K562 (cell line): Measurements from ENCODE around the gene PPP1CA. TPM values are rescaled to one million over a fixed set of nuclear protein-coding genes. Genes with fewer than 3 reads are reported as not detected.

ENCODE experiments used
- ATAC-seq: fragments of 200-7000 bp; cut with Tn5 transposase; 3 replicates; pipeline ENCODE4 v1.9.1; 2020; ENCODE audit warnings: moderate library complexity
- BruUV-seq: library from RNA; stranded (reverse); fragments of 400-500 nt; replicated peaks from 2 replicates; lab custom pipeline; 2021; lab: Mats Ljungman, UMichigan
- CTCF ChIA-PET: fragments of 300-600 bp; formaldehyde crosslinking; extraction: SDS; loops from one replicate; lab custom pipeline; 2021; ENCODE audit warnings: low intra/inter-chr PET ratio; lab: Yijun Ruan, JAX
- POLR2A ChIA-PET: fragments of 300-600, 350-650 bp; sonication (Branson Sonifier 250); formaldehyde crosslinking; extraction: SDS; loops from one replicate; lab custom pipeline; 2021; ENCODE audit warnings: antibody characterized with exemption, inconsistent platforms; lab: Yijun Ruan, JAX
- DNase-seq, 4 experiments: peaks; one replicate each; pipeline versions ENCODE4 v3.0.0 to v3.0.0-alpha.2; 2011 to 2018; ENCODE audit warnings: low spot score in 3 of 4, mixed read lengths in 3 of 4; ENCODE audit errors: extremely low read depth in 1 of 4
- FAIRE-seq: peaks from 2 replicates; lab custom pipeline; 2011; peaks lifted over from hg19 to GRCh38; lab: Jason Lieb, UNC
- H2AFZ ChIP-seq: 2 replicates; pipeline ENCODE4 v1.6.0; 2011; ENCODE audit warnings: low read depth, low read length, control low read depth, inconsistent platforms
- H3K27ac ChIP-seq: fragments of 200-600 bp; 3 replicates; pipeline ENCODE4 v1.8.0; 2011; ENCODE audit warnings: low read depth, mild to moderate bottlenecking, control low read depth, inconsistent platforms, low read length, moderate library complexity, mixed read lengths; ENCODE audit errors: extremely low read depth
- H3K27me3 ChIP-seq, 2 experiments: fragments of 300-600 bp in 1 of 2; 2 replicates in 1 of 2; 3 replicates in 1 of 2; pipeline versions ENCODE4 v1.6.0 to v1.8.0; 2011; ENCODE audit warnings: inconsistent platforms in 2 of 2, low read length in 2 of 2, mild to moderate bottlenecking in 1 of 2, mixed read lengths in 1 of 2, moderate library complexity in 1 of 2; ENCODE audit not compliant: control insufficient read depth in 2 of 2, insufficient read depth in 2 of 2
- H3K36me3 ChIP-seq: fragments of 300-600 bp; 3 replicates; pipeline ENCODE4 v1.8.0; 2011; ENCODE audit warnings: mild to moderate bottlenecking, low read length, inconsistent platforms; ENCODE audit not compliant: control insufficient read depth, insufficient read depth
- H3K4me1 ChIP-seq, 2 experiments: fragments of 200-600 bp in 1 of 2; replicated peaks in 1 of 2; 2 replicates in 1 of 2; 3 replicates in 1 of 2; pipeline versions ENCODE4 v1.5.1 to v1.8.0; 2011; ENCODE audit warnings: inconsistent platforms in 2 of 2, low read length in 2 of 2, mild to moderate bottlenecking in 1 of 2, mixed read lengths in 1 of 2, moderate library complexity in 1 of 2; ENCODE audit not compliant: control insufficient read depth in 2 of 2, insufficient read depth in 2 of 2
- H3K4me2 ChIP-seq: 2 replicates; pipeline ENCODE4 v1.6.1; 2011; ENCODE audit warnings: low read length, control low read depth, inconsistent platforms, mixed read lengths; ENCODE audit not compliant: insufficient read depth
- H3K4me3 ChIP-seq: fragments of 200-600 bp; sonication (generic), shearing (Covaris generic); 2 replicates; pipeline ENCODE4 v1.5.1; 2016; ENCODE audit warnings: control low read depth, inconsistent platforms
- H3K79me2 ChIP-seq: fragments of 200-600 bp; 3 replicates; pipeline ENCODE4 v1.8.0; 2011; ENCODE audit warnings: low read length, inconsistent platforms; ENCODE audit not compliant: control insufficient read depth, insufficient read depth
- H3K9ac ChIP-seq, 2 experiments: 2 replicates each; pipeline versions ENCODE4 v1.6.0 to v1.6.1; 2011; ENCODE audit warnings: low read depth in 2 of 2, low read length in 2 of 2, control low read depth in 1 of 2, inconsistent platforms in 1 of 2, mild to moderate bottlenecking in 1 of 2, mixed read lengths in 1 of 2; ENCODE audit not compliant: insufficient read depth in 1 of 2
- H3K9me1 ChIP-seq: one replicate; pipeline ENCODE4 v1.6.0; 2011; ENCODE audit warnings: inconsistent platforms, mild to moderate bottlenecking, low read length, moderate library complexity; ENCODE audit not compliant: control insufficient read depth, insufficient read depth
- H3K9me3 ChIP-seq: replicated peaks from 2 replicates; pipeline ENCODE4 v1.5.1; 2011; ENCODE audit warnings: low read depth, low read length, inconsistent platforms; ENCODE audit not compliant: control insufficient read depth, insufficient read depth
- H4K20me1 ChIP-seq: replicated peaks from 2 replicates; pipeline ENCODE4 v1.6.1; 2011; ENCODE audit warnings: low read length, inconsistent platforms, mixed read lengths; ENCODE audit not compliant: control insufficient read depth, insufficient read depth
- DEAF1 ChIP-seq: fragments of 450-650 bp; formaldehyde crosslinking; IDR thresholded peaks from 2 replicates; pipeline ENCODE4 v1.4.0; 2020; ENCODE audit warnings: mild to moderate bottlenecking, moderate library complexity
- ETS1 ChIP-seq: conservative IDR thresholded peaks from 2 replicates; pipeline ENCODE4 v1.6.1; 2011; ENCODE audit warnings: low read depth, mild to moderate bottlenecking, low read length; ENCODE audit not compliant: control insufficient read depth
- GABPB1 ChIP-seq: sonication (generic); formaldehyde crosslinking; IDR thresholded peaks from 2 replicates; pipeline ENCODE4 v1.8.0; 2022; ENCODE audit warnings: mild to moderate bottlenecking, missing genetic modification reagents
- GTF3C2 ChIP-seq: IDR thresholded peaks from 3 replicates; pipeline ENCODE4 v1.6.1; 2011; ENCODE audit warnings: borderline replicate concordance, mild to moderate bottlenecking, moderate library complexity; ENCODE audit not compliant: insufficient read length; ENCODE audit errors: extremely low read depth
- HDAC8 ChIP-seq: fragments of 450-650 bp; IDR thresholded peaks from 2 replicates; pipeline ENCODE4 v1.6.1; 2016; ENCODE audit warnings: mild to moderate bottlenecking, missing genetic modification characterization, moderate library complexity, missing compliant biosample characterization
- NELFE ChIP-seq: IDR thresholded peaks from 2 replicates; pipeline ENCODE4 v1.6.1; 2011; ENCODE audit warnings: mild to moderate bottlenecking; ENCODE audit not compliant: insufficient read depth, insufficient read length
- POLR2AphosphoS2 ChIP-seq: IDR thresholded peaks from 2 replicates; pipeline ENCODE4 v1.6.1; 2012; ENCODE audit warnings: low read length, improper control_type of control experiment
- POLR2G ChIP-seq: fragments of 200-400 bp; formaldehyde crosslinking; IDR thresholded peaks from 2 replicates; pipeline ENCODE4 v1.6.1; 2017; ENCODE audit warnings: low read depth, mild to moderate bottlenecking, antibody characterized with exemption, low read length, moderate library complexity
- ZNF507 ChIP-seq: conservative IDR thresholded peaks from 2 replicates; pipeline ENCODE4 v1.6.1; 2017; ENCODE audit warnings: missing genetic modification characterization, missing compliant biosample characterization
- WGBS: fragments of 100-300 bp; shearing (Covaris generic); methylation state at CpG from one replicate; pipeline ENCODE4 v1.1.6; 2016; ENCODE audit warnings: low coverage, mixed read lengths; ENCODE audit not compliant: insufficient coverage; ENCODE audit errors: missing lambda C conversion rate; 5-methylcytosine and 5-hydroxymethylcytosine counted together
- in situ Hi-C: fragments of 300-500 bp; cut with MboI; formaldehyde crosslinking; loops from 4 replicates; pipeline ENCODE4 v1.15.0; 2018; ENCODE audit warnings: inconsistent platforms, mixed read lengths
- intact Hi-C: fragments of 100-400 bp; cut with micrococcal nuclease; formaldehyde crosslinking; loops from 2 replicates; pipeline ENCODE4 v1.14.2; 2022
- polyA plus RNA-seq, 8 experiments: library from polyadenylated mRNA; depleted of rRNA in 4 of 8; stranded (reverse) in 5 of 8; unstranded in 3 of 8; fragments of >200 nt; fragmentation: Nextera tagmentation in 2 of 8; fragmentation: Illumina TruSeq in 1 of 8; extraction: Ambion mirVana in 2 of 8; extraction: Trizol in 1 of 8; gene quantifications; 2 replicates each; pipeline versions ENCODE4 v1.2.1 to v1.2.3, GENCODE V29; 2011 to 2014; ENCODE audit warnings: inconsistent platforms in 1 of 8, missing spikeins in 1 of 8
- total RNA-seq, 7 experiments: library from RNA; depleted of rRNA in 6 of 7; stranded (reverse); fragments of >200 nt in 6 of 7; fragmentation: Illumina TruSeq in 2 of 7; extraction: Trizol in 2 of 7; gene quantifications; 2 replicates each; pipeline versions ENCODE4 v1.2.1 to v1.2.3, GENCODE V29; 2011 to 2021; ENCODE audit warnings: low replicate concordance in 1 of 7

The PPP1CA gene
- total and polyA plus RNA-seq, 9 of the 15 experiments (the other 6 are each of a cell fraction or from before 2014, with no cell fraction given), result 18.2 to 242 (median 188) TPM

- Histone ChIP-seq H2AFZ (no peak overlapping the region), H3K4me2 (no peak overlapping the region), H3K79me2 (no peaks in the 10 kb centered on the region), H3K9me1 (no peaks in the 10 kb centered on the region), H3K9me3 (no peaks in the 10 kb centered on the region; the same call in 1 of the 2 replicates)
- in situ Hi-C loops, result no loop called here
- CTCF ChIA-PET, result no interaction called here
- no peak for FAIRE-seq
- 79% methylated on average over 19 of the region's 24 CpGs for WGBS
- no peak for TF ChIP-seq GTF3C2
- no peak for TF ChIP-seq NELFE
- TF ChIP-seq POLR2G, result peak; percentile 17; the same call in 1 of the 2 replicates
- TF ChIP-seq ETS1, result no peak
- TF ChIP-seq ZNF507 (tag), result no peak
- TF ChIP-seq POLR2AphosphoS2, result no peak
- no peak for TF ChIP-seq DEAF1
- TF ChIP-seq GABPB1 (CRISPR knock-in tag), result no peak
- TF ChIP-seq HDAC8, result no peak
- TF ChIP-seq, all 486 proteins: peak for 1
- Histone ChIP-seq H3K9ac (peak overlapping the region in 1 of 2 experiments; percentile 6; a peak in 1 of 4 replicates), H4K20me1 (no peaks in the 10 kb centered on the region), H3K27me3 (no peaks in the 10 kb centered on the region), H3K4me1 (peaks cover 7 to 39% of the 10 kb centered on the region in 2 experiments), H3K36me3 (peaks cover 5% of the 10 kb centered on the region; the same call in 1 of the 3 replicates), H3K4me3 (no peak overlapping the region), H3K27ac (no peak overlapping the region)
- BruUV-seq, result no TSS peak
- ATAC-seq, result no peak
- intact Hi-C loops, result no loop called here
- DNase-seq, result no peak
- POLR2A ChIA-PET, result interaction anchor here (0.6 to 1.2 kb wide), 3 partner anchors 11 to 45 kb away, joined by 4 read pairs; partner anchors contain the start of gene PPP1CA
Measured at GRCh38 chr11:67364783-67365722, 36.6 kb downstream of the PPP1CA start.
